GM12878 (cell line): ENCODE measurements around the gene AGAP1.

Experiments used
- EGR1 ChIP-seq, 2 experiments: IDR thresholded peaks; 1 replicate in 1 of 2; 2 replicates in 1 of 2; pipeline ENCODE4 v1.6.1; 2011 to 2012; ENCODE audit warnings: low read depth in 2 of 2, low read length in 2 of 2, borderline replicate concordance in 1 of 2, mild to moderate bottlenecking in 1 of 2, moderate library complexity in 1 of 2
- RB1 ChIP-seq: fragments of 450-650 bp; formaldehyde crosslinking; IDR thresholded peaks from 2 replicates; pipeline ENCODE4 v1.6.1; 2017; ENCODE audit warnings: mild to moderate bottlenecking, borderline replicate concordance
- SIN3A ChIP-seq: IDR thresholded peaks from 2 replicates; pipeline ENCODE4 v1.6.1; 2012; ENCODE audit warnings: low read depth, low read length, improper control_type of control experiment
- TF ChIP-seq, protein P1 (sequence below): IDR thresholded peaks from 2 replicates; pipeline ENCODE4 v1.6.1; 2012; ENCODE audit warnings: low read depth, low read length, improper control_type of control experiment
- TF ChIP-seq, protein P2 (sequence below): fragments of 450-650 bp; IDR thresholded peaks from 2 replicates; pipeline ENCODE4 v1.6.1; 2017; ENCODE audit warnings: mild to moderate bottlenecking, low read depth, inconsistent platforms; ENCODE audit not compliant: poor library complexity, severe bottlenecking

GRCh38 chr2:236105955-236106607 lies 612.2 kb downstream of the AGAP1 start:
- TF ChIP-seq RB1 (no peak), SIN3A (no peak), EGR1 (IDR thresholded peaks at IDR 0.05; ENCODE audit: borderline replicate concordance in 1 of 2, low read depth in 2 of 2, low read length in 2 of 2) (no peak)
- TF ChIP-seq, protein P1, sequence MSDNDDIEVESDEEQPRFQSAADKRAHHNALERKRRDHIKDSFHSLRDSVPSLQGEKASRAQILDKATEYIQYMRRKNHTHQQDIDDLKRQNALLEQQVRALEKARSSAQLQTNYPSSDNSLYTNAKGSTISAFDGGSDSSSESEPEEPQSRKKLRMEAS, result no peak
- TF ChIP-seq, protein P2, sequence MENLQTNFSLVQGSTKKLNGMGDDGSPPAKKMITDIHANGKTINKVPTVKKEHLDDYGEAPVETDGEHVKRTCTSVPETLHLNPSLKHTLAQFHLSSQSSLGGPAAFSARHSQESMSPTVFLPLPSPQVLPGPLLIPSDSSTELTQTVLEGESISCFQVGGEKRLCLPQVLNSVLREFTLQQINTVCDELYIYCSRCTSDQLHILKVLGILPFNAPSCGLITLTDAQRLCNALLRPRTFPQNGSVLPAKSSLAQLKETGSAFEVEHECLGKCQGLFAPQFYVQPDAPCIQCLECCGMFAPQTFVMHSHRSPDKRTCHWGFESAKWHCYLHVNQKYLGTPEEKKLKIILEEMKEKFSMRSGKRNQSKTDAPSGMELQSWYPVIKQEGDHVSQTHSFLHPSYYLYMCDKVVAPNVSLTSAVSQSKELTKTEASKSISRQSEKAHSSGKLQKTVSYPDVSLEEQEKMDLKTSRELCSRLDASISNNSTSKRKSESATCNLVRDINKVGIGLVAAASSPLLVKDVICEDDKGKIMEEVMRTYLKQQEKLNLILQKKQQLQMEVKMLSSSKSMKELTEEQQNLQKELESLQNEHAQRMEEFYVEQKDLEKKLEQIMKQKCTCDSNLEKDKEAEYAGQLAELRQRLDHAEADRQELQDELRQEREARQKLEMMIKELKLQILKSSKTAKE, result no peak
